Adrenal gland (tissue), 12 donors: ENCODE results near the gene CFAP206. TPM values are rescaled to one million over a fixed set of nuclear protein-coding genes. Genes with fewer than 3 reads are reported as not detected.
A peak's percentile ranks its signal among the peaks of the same experiment; 100 is the strongest.

Experiments used
- DNase-seq, 7 donors: peaks; one replicate each; pipeline ENCODE4 v3.0.0-alpha.2; 2019 to 2020
- H3K27ac ChIP-seq, 5 donors: fragments of 200-600 bp; sonication (generic) in 4 of 5; 1 replicate in 3 of 5; 2 replicates in 2 of 5; pipeline versions ENCODE4 v1.5.1 to v1.8.0; 2016 to 2020; ENCODE audit warnings: mild to moderate bottlenecking in 1 of 5
- H3K27me3 ChIP-seq: fragments of 200-600 bp; 2 replicates; pipeline ENCODE4 v1.8.0; 2021
- H3K36me3 ChIP-seq, 2 donors: fragments of 200-600 bp; replicated peaks in 1 of 2; 1 replicate in 1 of 2; 2 replicates in 1 of 2; pipeline versions ENCODE4 v1.5.1 to v1.8.0; 2018 to 2022
- H3K4me1 ChIP-seq, 2 donors: fragments of 200-600 bp; replicated peaks in 1 of 2; 1 replicate in 1 of 2; 2 replicates in 1 of 2; pipeline versions ENCODE4 v1.5.1 to v1.8.0; 2018 to 2021
- H3K4me3 ChIP-seq, 4 donors: fragments of 200-600 bp; sonication (generic) in 3 of 4; one replicate each; pipeline ENCODE4 v1.5.1; 2016 to 2018
- H3K9me3 ChIP-seq, 3 donors: fragments of 200-600 bp; sonication (generic) in 1 of 3; replicated peaks in 1 of 3; 1 replicate in 2 of 3; 2 replicates in 1 of 3; pipeline versions ENCODE4 v1.5.1 to v1.8.0; 2016 to 2021
- CTCF ChIP-seq, 6 experiments: fragments of 450-650 bp in 4 of 6; fragments of 200-600 bp in 2 of 6; sonication (generic) in 1 of 6; IDR thresholded peaks; 1 replicate in 5 of 6; 2 replicates in 1 of 6; pipeline versions ENCODE4 v1.5.1 to v1.8.0; 2016 to 2021; ENCODE audit warnings: antibody characterized with exemption in 6 of 6, mild to moderate bottlenecking in 2 of 6, moderate library complexity in 1 of 6
- POLR2A ChIP-seq, 2 donors: fragments of 450-650 bp; IDR thresholded peaks; one replicate each; pipeline ENCODE4 v1.6.1; 2017; ENCODE audit warnings: antibody characterized with exemption in 2 of 2, mild to moderate bottlenecking in 2 of 2, moderate library complexity in 1 of 2
- WGBS, 4 donors: extraction: QIAGEN DNeasy Blood & Tissue Kit in 2 of 4; methylation state at CpG; one replicate each; pipeline versions ENCODE4 v1.1.5 to v1.1.7; 2013 to 2017; 5-methylcytosine and 5-hydroxymethylcytosine counted together
- intact Hi-C, 2 donors: fragments of 100-400 bp; cut with DNase I; formaldehyde crosslinking; loops; one replicate each; pipeline versions ENCODE4 v1.14.1 to v1.15.0; 2022 to 2023
- polyA plus RNA-seq, 3 donors: library from polyadenylated mRNA; stranded (reverse); fragments of 200-250 nt in 2 of 3; fragments of 350-450 nt in 1 of 3; fragmentation: Illumina TruSeq in 1 of 3; extraction: RNeasy Lipid Tissue Mini Kit (QIAGEN cat#74804) in 1 of 3; gene quantifications; one replicate each; pipeline ENCODE4 v1.2.3, GENCODE V29; 2013 to 2014
- total RNA-seq, 9 donors: library from RNA; depleted of rRNA in 4 of 9; stranded (reverse); fragments of >200 nt in 4 of 9; fragments of 120-200 nt in 1 of 9; fragmentation: NEBNext Ultra II Directional in 1 of 9; extraction: Animal tissue kit (Norgen Biotek cat#: 25700) in 1 of 9; gene quantifications; one replicate each; pipeline versions ENCODE4 v1.1.0 to v1.2.4, GENCODE V29; 2013 to 2023
- donor health status: healthy with polysubstance abuse.
- donor health status: Bipolar disorder and iron deficiency.
- donor health status: DM: yes; HTN: yes; CAD: no.
- donor health status: DM: no; HTN: no; CAD: no.
- donor health status: DM: no; HTN: no; CAD: no.
- donor health status: DM: yes; HTN: yes; CAD: no.

The CFAP206 gene
- total and polyA plus RNA-seq, 12 donors: 0.09 to 1.6 (median 0.42) TPM

DNA sequence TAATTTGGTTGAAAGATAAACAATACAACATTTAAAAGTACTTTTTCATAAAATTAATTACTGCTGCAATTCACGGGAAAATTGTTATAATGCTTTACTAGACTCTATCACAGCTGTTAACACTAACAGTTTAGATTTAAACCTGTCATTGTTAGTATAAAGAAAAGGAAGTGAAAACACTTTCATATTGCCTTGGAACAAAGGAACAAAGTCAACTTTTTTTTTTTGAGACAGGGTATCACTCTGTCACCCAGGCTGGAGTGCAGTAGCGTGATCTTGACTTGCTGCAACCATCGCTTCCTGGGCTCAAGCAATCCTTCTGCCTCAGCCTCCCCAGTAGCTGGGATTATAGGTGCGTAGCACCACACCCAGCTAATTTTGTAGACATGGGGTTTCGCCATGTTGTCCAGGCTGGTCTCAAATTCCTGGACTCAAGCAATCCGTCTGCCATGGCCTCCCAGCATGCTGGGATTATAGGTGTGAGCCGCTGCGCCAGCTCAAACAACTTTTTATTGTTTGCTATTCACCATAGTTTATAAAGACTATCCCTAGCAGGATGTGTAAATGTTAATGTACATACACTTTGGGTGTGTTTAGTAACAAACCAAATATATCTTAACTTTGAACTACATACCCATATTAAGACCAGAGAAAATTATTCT lies 87.1 kb downstream of the CFAP206 start:
- TF ChIP-seq CTCF (IDR thresholded peaks at IDR 0.05) (no peak), POLR2A (IDR thresholded peaks at IDR 0.05) (no peak)
- WGBS, 4 donors: 95 to 99% (median 97%) methylated on average over 7 to 8 of the region's 8 CpGs

GRCh38 chr6:87498048-87498447 lies 90.3 kb downstream of the CFAP206 start:
- Histone ChIP-seq H3K36me3 (peaks cover 0 to 7% of the 10 kb centered on the region in 2 donors), H3K9me3 (no peaks in the 10 kb centered on the region), H3K27ac (no peak overlapping the region), H3K4me1 (no peaks in the 10 kb centered on the region), H3K27me3 (no peaks in the 10 kb centered on the region), H3K4me3 (no peak overlapping the region)
- intact Hi-C loops: no loop called here
- no peak for DNase-seq
- TF ChIP-seq CTCF (IDR thresholded peaks at IDR 0.05) (no peak), POLR2A (IDR thresholded peaks at IDR 0.05) (no peak)

More for the DNA sequence above, 87.1 kb downstream of the CFAP206 start:
- no peak for DNase-seq
- H3K27me3 ChIP-seq: no peaks in the 10 kb centered on the region
- H3K36me3 ChIP-seq: no peaks in the 10 kb centered on the region
- no peaks in the 10 kb centered on the region for H3K9me3 ChIP-seq
- no peak overlapping the region for H3K4me3 ChIP-seq
- H3K4me1 ChIP-seq: no peaks in the 10 kb centered on the region
- no peak overlapping the region for H3K27ac ChIP-seq
- intact Hi-C loops: no loop called here

GRCh38 chr6:87501809-87502572 lies 94.2 kb downstream of the CFAP206 start:
- DNase-seq: no peak
- 85 to 91% (median 88%) methylated on average over 6 of the region's 6 CpGs for WGBS, 4 donors
- intact Hi-C loops: no loop called here

More at GRCh38 chr6:87501809-87502572, 94.2 kb downstream of the CFAP206 start:
- TF ChIP-seq POLR2A (IDR thresholded peaks at IDR 0.05) (no peak), CTCF (IDR thresholded peaks at IDR 0.05) (no peak)
- peaks cover 0 to 7% of the 10 kb centered on the region in 2 donors for H3K36me3 ChIP-seq
- H3K4me1 ChIP-seq: no peaks in the 10 kb centered on the region
- H3K4me3 ChIP-seq: no peak overlapping the region
- H3K9me3 ChIP-seq: no peaks in the 10 kb centered on the region
- H3K27me3 ChIP-seq: no peaks in the 10 kb centered on the region
- H3K27ac ChIP-seq: peak overlapping the region in 1 of 5 donors; percentile 7
